Heart right ventricle (tissue), 16 donors: ENCODE data around the gene TEAD1. TPM values are rescaled to one million over a fixed set of nuclear protein-coding genes. Genes with fewer than 3 reads are reported as not detected.

Experiments used
- ATAC-seq, 8 donors: fragments of 200-7000 bp; cut with Tn5 transposase; one replicate each; pipeline ENCODE4 v1.9.1; 2020; ENCODE audit warnings: mild to moderate bottlenecking in 8 of 8, moderate library complexity in 8 of 8, moderate number of reproducible peaks in 1 of 8
- DNase-seq, 2 donors: peaks; one replicate each; pipeline ENCODE4 v3.0.0-alpha.2; 2020
- H3K27ac ChIP-seq, 10 donors: fragments of 200-600 bp; sonication (generic) in 2 of 10; one replicate each; pipeline versions ENCODE4 v1.5.0 to v1.8.0; 2020 to 2022; ENCODE audit warnings: mild to moderate bottlenecking in 3 of 10
- H3K27me3 ChIP-seq, 7 donors: fragments of 200-600 bp; one replicate each; pipeline ENCODE4 v1.8.0; 2021 to 2022; ENCODE audit warnings: mild to moderate bottlenecking in 2 of 7
- H3K36me3 ChIP-seq, 9 donors: fragments of 200-600 bp; sonication (generic) in 1 of 9; one replicate each; pipeline versions ENCODE4 v1.5.0 to v1.8.0; 2020 to 2022; ENCODE audit warnings: mild to moderate bottlenecking in 2 of 9
- H3K4me1 ChIP-seq, 9 donors: fragments of 200-600 bp; sonication (generic) in 1 of 9; one replicate each; pipeline versions ENCODE4 v1.5.0 to v1.8.0; 2020 to 2022; ENCODE audit warnings: mild to moderate bottlenecking in 4 of 9
- H3K4me3 ChIP-seq, 10 donors: fragments of 200-600 bp; sonication (generic) in 2 of 10; one replicate each; pipeline versions ENCODE4 v1.5.0 to v1.8.0; 2020 to 2022; ENCODE audit warnings: mild to moderate bottlenecking in 7 of 10, moderate library complexity in 2 of 10
- H3K9me3 ChIP-seq, 11 donors: fragments of 200-600 bp in 10 of 11; sonication (generic) in 2 of 11; one replicate each; pipeline versions ENCODE4 v1.5.0 to v1.8.0; 2013 to 2022; ENCODE audit warnings: mild to moderate bottlenecking in 2 of 11, control low read depth in 1 of 11, moderate library complexity in 1 of 11
- WGBS, 2 donors: extraction: QIAGEN DNeasy Blood & Tissue Kit; methylation state at CpG; one replicate each; pipeline ENCODE4 v1.1.7; 2013; ENCODE audit warnings: inconsistent platforms in 1 of 2; 5-methylcytosine and 5-hydroxymethylcytosine counted together
- intact Hi-C, 10 donors: fragments of 100-400 bp; cut with DNase I; formaldehyde crosslinking; loops; one replicate each; pipeline versions ENCODE4 v1.11.1 to v1.14.2; 2022
- polyA plus RNA-seq, 2 donors: library from polyadenylated mRNA; stranded (reverse); fragments of 200-250 nt; gene quantifications; one replicate each; pipeline ENCODE4 v1.2.3, GENCODE V29; 2013
- total RNA-seq, 10 donors: library from RNA; stranded (reverse); fragmentation: NEBNext Ultra II Directional in 3 of 10; extraction: Animal tissue kit (Norgen Biotek cat#: 25700) in 3 of 10; gene quantifications; one replicate each; pipeline versions ENCODE4 v1.2.1 to v1.2.4, GENCODE V29; 2021 to 2023
- TF ChIP-seq, protein P1 (sequence below), 9 donors: fragments of 200-600 bp; sonication (generic) in 2 of 9; IDR thresholded peaks; one replicate each; pipeline versions ENCODE4 v1.5.0 to v1.8.0; 2021 to 2022; ENCODE audit warnings: antibody characterized with exemption in 9 of 9, mild to moderate bottlenecking in 5 of 9, moderate library complexity in 1 of 9
- donor health status: Arrhythmogenic right ventricular cardiomyopathy.
- donor health status: ischemic (EF 13 %, LVEDD 7.1; RV severe dilation, severe dysfunction).
- donor health status: healthy with polysubstance abuse.
- donor health status: DM: no; HTN: yes; CAD: no.
- donor health status: DM: no; HTN: no; CAD: no.
- donor health status: ischemic (EF 25% LVEDD 6.9; RV normal size, moderate dysfunction).
- donor health status: ischemic (EF 25% LVEDD 5.7; RV mildly dilated, moderate dysfunction).
- donor health status: healthy.
- donor health status: DM: yes; HTN: yes; CAD: no.
- donor health status: Ischemic cardiomyopathy.
- donor health status: ischemic (EF 35%, LVEDD 5.7; RV mildly dilated, moderate dysfunction).
- donor health status: nonischemic (EF 11% LVEDD 7.7; RV severe dilation, severe dysfunction).
- donor health status: DM: yes; HTN: yes; CAD: no.
- donor health status: PGD.
- donor health status: ischemic (EF 29% LVEDD 5.4; RV normal size, mild dysfunction).
- donor health status: nonischemic (EF 23%, LVEDD 6.1; RV moderate dilation, normal function).

TEAD1 gene
- total and polyA plus RNA-seq, 12 donors = 12.7 to 138 (median 116) TPM

DNA sequence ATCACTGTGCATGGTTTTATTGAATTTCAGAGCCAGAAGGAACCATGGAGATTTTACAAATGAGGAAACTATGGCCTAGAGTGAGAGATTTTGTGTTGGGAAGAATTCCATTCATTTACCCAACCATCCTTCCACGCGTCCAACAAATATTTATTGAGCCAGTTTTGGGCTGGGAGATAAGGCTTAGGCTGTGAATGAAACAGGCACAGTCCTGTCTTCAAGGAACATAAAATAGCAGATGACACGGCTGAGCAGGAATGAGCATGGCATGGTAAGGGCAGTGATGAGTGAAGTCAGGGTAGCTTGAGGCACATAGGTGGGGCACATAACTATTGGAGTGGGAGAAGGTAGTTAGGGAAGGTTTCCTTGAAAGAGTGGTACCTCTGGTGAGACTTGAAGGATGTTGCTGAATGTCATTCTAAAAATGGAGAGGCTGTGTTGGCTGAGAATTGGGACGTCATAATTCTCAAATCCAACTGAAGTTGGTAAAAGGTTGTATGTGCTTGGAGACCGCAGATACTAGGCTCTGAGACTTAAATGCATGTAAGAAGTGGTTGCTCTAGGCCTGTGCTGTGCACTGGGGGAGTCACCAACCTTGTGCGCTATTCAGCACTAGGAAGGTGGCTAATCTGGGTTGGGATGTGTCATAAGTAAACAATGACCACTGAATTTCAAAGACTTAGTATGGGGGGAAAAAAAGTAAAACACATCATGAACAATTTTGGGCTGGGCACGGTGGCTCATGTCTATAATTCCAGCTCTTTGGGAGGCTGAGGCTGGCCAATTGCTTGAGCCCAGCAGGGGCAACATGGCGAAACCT is 51.9 kb downstream of the TEAD1 start:
- TF ChIP-seq, protein P1, sequence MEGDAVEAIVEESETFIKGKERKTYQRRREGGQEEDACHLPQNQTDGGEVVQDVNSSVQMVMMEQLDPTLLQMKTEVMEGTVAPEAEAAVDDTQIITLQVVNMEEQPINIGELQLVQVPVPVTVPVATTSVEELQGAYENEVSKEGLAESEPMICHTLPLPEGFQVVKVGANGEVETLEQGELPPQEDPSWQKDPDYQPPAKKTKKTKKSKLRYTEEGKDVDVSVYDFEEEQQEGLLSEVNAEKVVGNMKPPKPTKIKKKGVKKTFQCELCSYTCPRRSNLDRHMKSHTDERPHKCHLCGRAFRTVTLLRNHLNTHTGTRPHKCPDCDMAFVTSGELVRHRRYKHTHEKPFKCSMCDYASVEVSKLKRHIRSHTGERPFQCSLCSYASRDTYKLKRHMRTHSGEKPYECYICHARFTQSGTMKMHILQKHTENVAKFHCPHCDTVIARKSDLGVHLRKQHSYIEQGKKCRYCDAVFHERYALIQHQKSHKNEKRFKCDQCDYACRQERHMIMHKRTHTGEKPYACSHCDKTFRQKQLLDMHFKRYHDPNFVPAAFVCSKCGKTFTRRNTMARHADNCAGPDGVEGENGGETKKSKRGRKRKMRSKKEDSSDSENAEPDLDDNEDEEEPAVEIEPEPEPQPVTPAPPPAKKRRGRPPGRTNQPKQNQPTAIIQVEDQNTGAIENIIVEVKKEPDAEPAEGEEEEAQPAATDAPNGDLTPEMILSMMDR (IDR thresholded peaks at IDR 0.05) = no peak
- intact Hi-C loops = no loop called here
- peak overlapping the region in 2 of 10 donors; percentile 2 to 17 for H3K27ac ChIP-seq

DNA sequence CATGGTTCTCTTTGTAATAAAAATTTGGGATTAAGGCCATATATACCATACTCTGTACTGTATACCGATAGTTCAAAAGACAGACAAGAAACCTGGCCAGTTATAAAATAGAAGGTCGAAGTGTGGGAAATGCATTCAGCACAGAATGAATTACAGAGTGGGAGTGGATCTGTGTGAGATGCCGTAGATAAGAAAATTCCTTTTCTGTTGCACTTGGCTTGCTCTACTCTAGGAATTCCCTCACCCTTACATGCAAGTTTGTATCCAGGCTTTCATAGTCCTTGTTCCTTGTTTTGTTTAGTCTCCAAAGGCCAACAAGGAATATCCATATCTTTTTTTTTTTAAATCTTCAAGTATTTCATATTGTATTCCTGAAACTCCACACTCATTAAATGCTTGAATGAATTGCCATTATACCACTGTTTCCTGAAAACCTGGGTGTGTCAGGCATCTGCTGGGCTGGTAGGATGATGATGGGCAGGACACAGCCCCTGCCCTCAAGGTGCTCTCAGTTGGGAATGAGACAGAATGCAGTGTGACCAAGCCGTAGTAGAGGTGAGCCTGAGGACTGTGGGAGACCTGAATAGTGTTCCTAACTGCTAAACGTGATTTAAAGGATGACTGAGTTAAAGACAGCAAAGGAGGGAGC is 53.5 kb downstream of the TEAD1 start:
- H3K4me1 ChIP-seq = peaks cover 7 to 82% (median 52%) of the 10 kb centered on the region in 9 donors
- intact Hi-C loops = no loop called here
- H3K36me3 ChIP-seq = no peaks in the 10 kb centered on the region
- TF ChIP-seq, protein P1 (IDR thresholded peaks at IDR 0.05) = no peak
- 38 to 51% methylated on average over 5 of the region's 5 CpGs for WGBS, 2 donors
- peak in 5 of 8 donors; percentile 25 to 44 (median 28) for ATAC-seq
- no peaks in the 10 kb centered on the region for H3K27me3 ChIP-seq
- no peak for DNase-seq
- H3K9me3 ChIP-seq = no peaks in the 10 kb centered on the region
- no peak overlapping the region for H3K4me3 ChIP-seq
- peak overlapping the region in 1 of 10 donors; percentile 6 for H3K27ac ChIP-seq

More for the DNA sequence above, 51.9 kb downstream of the TEAD1 start:
- peaks cover 7 to 81% (median 55%) of the 10 kb centered on the region in 9 donors for H3K4me1 ChIP-seq
- ATAC-seq = peak in 1 of 8 donors; percentile 33
- H3K36me3 ChIP-seq = no peaks in the 10 kb centered on the region
- no peak for DNase-seq
- H3K27me3 ChIP-seq = no peaks in the 10 kb centered on the region
- WGBS, 2 donors = 78 to 82% methylated on average over 8 of the region's 8 CpGs
- H3K4me3 ChIP-seq = no peak overlapping the region
- no peaks in the 10 kb centered on the region for H3K9me3 ChIP-seq

DNA sequence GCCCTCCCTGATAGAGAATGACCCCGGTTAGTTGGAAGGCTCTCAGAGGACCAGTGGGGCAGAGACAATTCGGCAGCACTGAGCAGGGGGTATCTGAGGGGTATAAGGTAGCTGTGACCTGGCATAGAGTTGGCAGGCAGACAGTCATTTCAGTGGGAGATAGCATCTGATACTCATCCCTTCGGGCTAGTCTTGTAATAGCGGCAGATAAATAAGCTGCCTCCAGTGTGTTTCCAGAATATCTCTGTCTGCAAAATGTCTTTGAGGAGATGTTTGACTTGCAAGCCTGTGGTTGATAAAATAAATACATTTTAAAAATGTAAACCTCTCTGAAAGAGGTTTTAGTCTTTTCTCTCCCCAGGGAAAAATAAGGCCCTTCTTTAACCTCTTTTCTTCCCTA is 54.2 kb downstream of the TEAD1 start:
- H3K27ac ChIP-seq = no peak overlapping the region
- TF ChIP-seq, protein P1 (IDR thresholded peaks at IDR 0.05) = no peak
- no peaks in the 10 kb centered on the region for H3K9me3 ChIP-seq
- H3K36me3 ChIP-seq = no peaks in the 10 kb centered on the region
- no peak for DNase-seq
- 67% methylated on average over 4 of the region's 4 CpGs for WGBS, 2 donors
- H3K4me1 ChIP-seq = peaks cover 7 to 80% (median 44%) of the 10 kb centered on the region in 9 donors
- no peak overlapping the region for H3K4me3 ChIP-seq
- no peak for ATAC-seq
- intact Hi-C loops = no loop called here
- H3K27me3 ChIP-seq = no peaks in the 10 kb centered on the region

DNA sequence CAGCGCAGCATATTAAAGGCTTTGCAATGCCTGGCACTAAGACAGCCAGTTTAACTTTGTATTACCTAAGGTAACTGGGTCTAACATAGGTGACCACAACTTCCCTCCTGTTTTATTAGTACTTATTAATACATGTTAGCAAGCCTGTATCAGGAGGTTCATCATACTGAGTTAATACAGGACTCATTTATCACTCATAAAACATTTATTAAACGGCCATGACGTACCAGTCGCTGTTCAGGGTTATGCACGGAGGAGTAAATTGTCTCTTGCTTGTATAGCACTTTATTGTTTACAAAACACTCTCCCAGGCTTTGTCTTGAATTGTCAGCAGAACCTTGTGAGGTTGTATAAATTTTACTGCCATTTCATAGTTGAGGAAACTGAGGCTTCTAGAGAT is 55.7 kb downstream of the TEAD1 start:
- H3K4me3 ChIP-seq = no peak overlapping the region
- ATAC-seq = no peak
- H3K36me3 ChIP-seq = no peaks in the 10 kb centered on the region
- intact Hi-C loops = loop anchor here in 1 of 10 donors (5.0 kb wide), 1 partner anchor 52 kb away; no protein-coding TSS in a partner anchor
- 94 to 98% methylated on average over 5 of the region's 5 CpGs for WGBS, 2 donors
- TF ChIP-seq, protein P1 (IDR thresholded peaks at IDR 0.05) = no peak
- peaks cover 0 to 65% (median 29%) of the 10 kb centered on the region in 9 donors for H3K4me1 ChIP-seq
- no peaks in the 10 kb centered on the region for H3K27me3 ChIP-seq
- no peaks in the 10 kb centered on the region for H3K9me3 ChIP-seq
- H3K27ac ChIP-seq = no peak overlapping the region
- no peak for DNase-seq
